ENCODE results near the gene FUZ. TPM values are rescaled to one million over a fixed set of nuclear protein-coding genes. Genes with fewer than 3 reads are reported as not detected.

FUZ gene
- total RNA-seq, 1 donor from 2014 or later: 12.5 TPM

DNA sequence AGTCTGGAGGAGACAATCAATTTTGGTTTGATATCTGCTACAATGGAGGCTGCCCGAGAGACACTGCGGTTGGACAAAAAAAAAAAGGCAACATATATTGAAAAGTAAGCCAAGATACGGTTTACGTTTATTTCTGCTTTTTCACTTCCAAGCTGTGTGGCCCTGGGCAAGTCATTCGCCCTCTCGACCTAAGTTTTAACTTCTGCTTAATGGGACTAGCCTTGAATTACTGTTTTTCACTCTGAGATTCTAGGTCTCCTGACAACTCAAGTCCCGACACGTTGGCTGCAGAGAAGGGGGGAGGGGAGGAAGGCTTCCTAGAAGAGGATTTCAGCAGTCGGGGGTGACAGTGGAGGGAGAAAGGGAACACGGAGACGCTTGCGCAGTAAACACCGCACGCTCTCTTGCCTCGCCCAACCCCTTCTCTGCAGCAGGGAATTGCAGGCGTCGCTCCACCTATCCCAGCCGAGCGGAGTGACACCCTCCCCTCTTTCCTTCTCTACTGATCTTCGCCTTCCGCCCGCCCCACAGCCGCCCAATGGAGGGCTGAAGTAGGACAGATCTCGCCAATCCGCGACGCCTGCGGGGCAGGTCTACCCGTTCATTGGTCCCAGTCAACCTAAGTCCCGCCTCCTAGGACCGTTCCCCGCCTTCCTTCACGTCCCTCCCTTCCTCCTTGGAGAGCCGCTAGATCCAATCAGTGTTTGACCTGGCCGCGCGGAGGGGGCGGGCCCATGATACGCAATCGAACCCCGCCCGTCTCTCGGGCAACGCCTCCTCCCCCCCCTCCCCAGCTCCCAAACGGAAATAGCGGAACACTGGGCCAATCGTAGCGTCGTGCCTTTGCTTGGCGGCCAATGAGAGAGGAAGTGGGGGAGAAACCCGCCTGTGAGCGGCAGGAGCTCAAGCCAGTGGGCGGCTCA, 46.8 kb downstream of the FUZ start:
- Histone ChIP-seq H3K36me3 (ENCODE audit: control insufficient read depth in 3 of 3, insufficient read depth in 3 of 3, low read length in 3 of 3) (no peaks in the 10 kb centered on the region), H3K9ac (ENCODE audit: low read depth in 1 of 3, low read length in 3 of 3) (peak overlapping the region; percentile 76 to 89 (median 86)), H3K27ac (ENCODE audit: low read depth, low read length) (peak overlapping the region; percentile 94), H3K9me3 (ENCODE audit: control insufficient read depth in 3 of 3, low read length in 3 of 3) (no peaks in the 10 kb centered on the region), H3K27me3 (ENCODE audit: control insufficient read depth in 3 of 3, insufficient read depth in 3 of 3, low read length in 3 of 3) (no peaks in the 10 kb centered on the region), H3K4me3 (ENCODE audit: low read length in 3 of 3) (peak overlapping the region; percentile 65 to 81 (median 69)), H3K4me1 (ENCODE audit: control insufficient read depth in 3 of 3, insufficient read depth in 3 of 3, low read length in 3 of 3) (peaks cover 22 to 34% (median 22%) of the 10 kb centered on the region in 3 donors)

DNA sequence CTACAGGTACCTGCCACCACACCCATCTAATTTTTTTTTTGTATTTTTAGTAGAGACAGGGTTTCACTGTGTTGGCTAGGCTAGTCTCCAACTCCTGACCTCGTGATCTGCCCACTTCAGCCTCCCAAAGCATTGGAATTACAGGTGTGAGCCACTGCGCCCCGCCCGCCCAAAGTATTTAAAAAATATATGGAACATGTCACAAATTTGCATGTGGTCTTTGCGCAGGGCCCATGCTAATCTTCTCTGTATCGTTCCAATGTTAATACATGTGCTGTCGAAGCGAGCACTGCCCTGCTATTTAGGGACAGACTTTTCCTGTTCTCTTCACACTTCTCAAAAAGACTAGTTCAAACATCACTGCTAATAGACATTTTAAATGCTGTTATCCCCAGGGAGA, 48.8 kb downstream of the FUZ start:
- H3K4me3 ChIP-seq (ENCODE audit: low read length in 3 of 3): no peak overlapping the region
- no peak overlapping the region for H3K27ac ChIP-seq (ENCODE audit: low read depth, low read length)
- no peak overlapping the region for H3K9ac ChIP-seq (ENCODE audit: low read depth in 1 of 3, low read length in 3 of 3)
- H3K27me3 ChIP-seq (ENCODE audit: control insufficient read depth in 3 of 3, insufficient read depth in 3 of 3, low read length in 3 of 3): no peaks in the 10 kb centered on the region
- H3K36me3 ChIP-seq (ENCODE audit: control insufficient read depth in 3 of 3, insufficient read depth in 3 of 3, low read length in 3 of 3): no peaks in the 10 kb centered on the region
- H3K9me3 ChIP-seq (ENCODE audit: control insufficient read depth in 3 of 3, low read length in 3 of 3): no peaks in the 10 kb centered on the region
- peaks cover 22 to 29% (median 22%) of the 10 kb centered on the region in 3 donors for H3K4me1 ChIP-seq (ENCODE audit: control insufficient read depth in 3 of 3, insufficient read depth in 3 of 3, low read length in 3 of 3)

DNA sequence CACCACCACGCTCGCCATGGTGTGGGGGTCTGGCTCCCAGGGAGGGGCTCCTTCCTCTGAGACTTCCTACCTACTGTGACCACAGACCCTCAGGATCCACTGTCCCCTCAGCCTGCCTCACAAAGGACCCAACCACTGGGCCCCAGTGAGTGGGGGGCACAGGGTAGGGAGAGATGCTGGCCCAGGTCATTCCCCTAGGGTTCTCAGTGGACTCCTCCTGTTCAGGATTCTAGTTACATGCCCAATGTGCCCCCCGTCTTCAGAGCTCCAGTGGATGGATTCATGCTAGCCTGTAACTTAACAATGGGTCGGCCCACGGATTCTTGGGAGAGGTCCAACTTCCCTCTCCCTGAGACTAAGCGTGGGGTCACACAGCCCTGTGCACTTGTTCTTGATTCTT, 49.9 kb downstream of the FUZ start, which contains the start of gene TSKS:
TSKS (minus strand) TSS at position 77 of the 400 bp plus-strand sequence; CDS start at position 18, 59 bp downstream.
- Histone ChIP-seq H3K4me3 (ENCODE audit: low read length in 3 of 3) (no peak within 1 kb of the TSS), H3K27ac (ENCODE audit: low read depth, low read length) (no peak within 1 kb of the TSS)

DNA sequence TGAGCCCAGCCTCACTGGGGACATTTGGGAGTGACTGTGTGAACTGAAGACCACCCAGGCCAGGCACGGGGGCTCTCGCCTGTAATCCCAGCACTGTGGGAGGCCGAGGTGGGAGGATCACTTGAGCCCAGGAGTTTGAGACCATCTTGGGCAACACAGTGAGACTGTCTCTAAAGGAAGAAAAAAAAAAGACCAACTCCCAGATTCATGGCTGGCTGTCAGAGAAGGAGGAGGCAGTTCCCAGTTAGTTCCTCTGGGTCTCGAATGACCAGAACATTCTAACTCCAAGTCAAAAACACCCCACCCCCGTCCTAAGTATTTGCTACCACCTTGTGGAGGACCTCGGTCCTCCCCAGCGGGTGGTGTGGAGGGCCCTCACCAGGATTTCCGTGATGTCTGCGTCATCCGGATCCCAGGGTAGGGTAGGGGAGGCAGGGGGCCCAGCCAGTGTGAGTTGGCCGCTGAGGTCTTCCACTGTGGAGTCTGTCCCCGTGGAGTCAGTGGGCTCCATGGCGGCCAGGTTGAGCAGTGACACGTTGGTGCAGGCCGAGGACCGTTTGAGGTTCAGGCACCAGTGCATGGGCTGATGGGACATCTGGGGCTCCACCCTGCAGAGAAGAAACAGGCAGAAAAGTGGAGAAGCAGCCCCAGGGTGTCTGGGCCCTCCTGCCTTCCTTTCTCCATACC, 51.3 kb downstream of the FUZ start:
- Histone ChIP-seq H3K27ac (ENCODE audit: low read depth, low read length) (peak overlapping the region; percentile 52), H3K4me1 (ENCODE audit: control insufficient read depth in 3 of 3, insufficient read depth in 3 of 3, low read length in 3 of 3) (peaks cover 4 to 8% (median 8%) of the 10 kb centered on the region in 3 donors), H3K9ac (ENCODE audit: low read depth in 1 of 3, low read length in 3 of 3) (no peak overlapping the region)

More for the DNA sequence above, 49.9 kb downstream of the FUZ start, which contains the start of gene TSKS:
- H3K27me3 ChIP-seq (ENCODE audit: control insufficient read depth in 3 of 3, insufficient read depth in 3 of 3, low read length in 3 of 3): no peaks in the 10 kb centered on the region
- no peaks in the 10 kb centered on the region for H3K36me3 ChIP-seq (ENCODE audit: control insufficient read depth in 3 of 3, insufficient read depth in 3 of 3, low read length in 3 of 3)
- H3K4me1 ChIP-seq (ENCODE audit: control insufficient read depth in 3 of 3, insufficient read depth in 3 of 3, low read length in 3 of 3): peaks cover 15 to 21% (median 17%) of the 10 kb centered on the region in 3 donors
- H3K9ac ChIP-seq (ENCODE audit: low read depth in 1 of 3, low read length in 3 of 3): no peak within 1 kb of the TSS
- H3K9me3 ChIP-seq (ENCODE audit: control insufficient read depth in 3 of 3, low read length in 3 of 3): no peaks in the 10 kb centered on the region

DNA sequence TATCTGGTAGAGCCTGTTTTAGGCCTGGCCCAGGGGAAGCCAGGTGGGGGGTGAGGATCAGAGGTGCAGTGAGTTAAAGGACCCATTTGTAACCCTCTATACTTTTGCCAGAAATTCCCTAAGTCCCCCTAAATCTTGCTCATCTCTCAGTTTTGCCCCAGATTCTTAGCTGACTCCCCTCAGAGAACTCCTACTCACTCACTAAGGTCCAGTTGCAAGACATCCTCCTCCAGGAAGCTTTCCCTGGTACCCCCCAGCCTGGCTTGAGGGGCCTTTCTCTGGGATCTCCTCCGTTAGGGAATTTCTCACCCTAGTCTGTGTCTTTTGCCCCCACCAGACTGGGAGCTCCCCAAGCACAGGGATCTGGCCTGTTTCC, 51.9 kb downstream of the FUZ start:
- peak overlapping the region; percentile 52 for H3K27ac ChIP-seq (ENCODE audit: low read depth, low read length)

More for the DNA sequence above, 51.3 kb downstream of the FUZ start:
- no peaks in the 10 kb centered on the region for H3K27me3 ChIP-seq (ENCODE audit: control insufficient read depth in 3 of 3, insufficient read depth in 3 of 3, low read length in 3 of 3)
- H3K4me3 ChIP-seq (ENCODE audit: low read length in 3 of 3): no peak overlapping the region
- no peaks in the 10 kb centered on the region for H3K36me3 ChIP-seq (ENCODE audit: control insufficient read depth in 3 of 3, insufficient read depth in 3 of 3, low read length in 3 of 3)
- H3K9me3 ChIP-seq (ENCODE audit: control insufficient read depth in 3 of 3, low read length in 3 of 3): no peaks in the 10 kb centered on the region

DNA sequence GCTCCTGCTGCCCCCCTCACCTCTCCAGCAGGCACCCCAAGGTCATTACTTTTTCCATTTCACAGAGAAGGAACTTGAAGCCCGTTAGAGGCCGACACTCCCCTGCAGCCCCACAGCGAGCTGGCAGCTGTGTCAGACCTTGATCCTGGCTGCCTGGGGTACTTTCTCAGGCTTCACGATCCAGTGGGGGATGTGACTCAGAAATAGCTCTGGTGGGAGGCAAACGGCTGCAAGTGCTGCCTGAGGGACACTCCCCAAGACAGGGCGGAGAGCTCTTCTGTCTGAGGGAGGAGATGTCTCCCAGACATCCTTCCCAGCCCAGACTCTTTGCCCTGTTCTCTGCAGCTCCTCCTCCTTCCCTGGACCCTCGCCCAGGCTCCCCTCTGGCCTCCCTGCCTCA, 54.8 kb downstream of the FUZ start:
- H3K4me3 ChIP-seq (ENCODE audit: low read length in 3 of 3): no peak overlapping the region
- H3K27me3 ChIP-seq (ENCODE audit: control insufficient read depth in 3 of 3, insufficient read depth in 3 of 3, low read length in 3 of 3): no peaks in the 10 kb centered on the region
- H3K4me1 ChIP-seq (ENCODE audit: control insufficient read depth in 3 of 3, insufficient read depth in 3 of 3, low read length in 3 of 3): peaks cover 0 to 2% (median 0%) of the 10 kb centered on the region in 3 donors
- H3K9me3 ChIP-seq (ENCODE audit: control insufficient read depth in 3 of 3, low read length in 3 of 3): no peaks in the 10 kb centered on the region
- no peak overlapping the region for H3K27ac ChIP-seq (ENCODE audit: low read depth, low read length)
- H3K36me3 ChIP-seq (ENCODE audit: control insufficient read depth in 3 of 3, insufficient read depth in 3 of 3, low read length in 3 of 3): no peaks in the 10 kb centered on the region
- H3K9ac ChIP-seq (ENCODE audit: low read depth in 1 of 3, low read length in 3 of 3): no peak overlapping the region

More for the DNA sequence above, 51.9 kb downstream of the FUZ start:
- Histone ChIP-seq H3K9me3 (ENCODE audit: control insufficient read depth in 3 of 3, low read length in 3 of 3) (no peaks in the 10 kb centered on the region), H3K4me1 (ENCODE audit: control insufficient read depth in 3 of 3, insufficient read depth in 3 of 3, low read length in 3 of 3) (peaks cover 4 to 8% (median 8%) of the 10 kb centered on the region in 3 donors), H3K27me3 (ENCODE audit: control insufficient read depth in 3 of 3, insufficient read depth in 3 of 3, low read length in 3 of 3) (no peaks in the 10 kb centered on the region), H3K36me3 (ENCODE audit: control insufficient read depth in 3 of 3, insufficient read depth in 3 of 3, low read length in 3 of 3) (no peaks in the 10 kb centered on the region), H3K9ac (ENCODE audit: low read depth in 1 of 3, low read length in 3 of 3) (no peak overlapping the region), H3K4me3 (ENCODE audit: low read length in 3 of 3) (no peak overlapping the region)

Small RNA genes lying within 50 kb of the gene (small RNA-seq; reads per million reads assigned to genes)
- gene MIR4749 (not detected), gene MIR6799 (not detected), gene RNU6-841P (not detected)

Other genes with a start within 250 kb of the FUZ start
- 73.1 TPM for gene NOSIP, start 232.7 kb downstream of the FUZ start, total RNA-seq
- not detected for gene PRRG2, start 232.0 kb downstream of the FUZ start, total RNA-seq
- 3.1 TPM for gene PRR12, start 222.1 kb downstream of the FUZ start, total RNA-seq
- gene RRAS, start 173.1 kb downstream of the FUZ start, total RNA-seq: 4.2 TPM
- gene SCAF1, start 171.1 kb downstream of the FUZ start, total RNA-seq: 8.4 TPM
- 31.3 TPM for gene IRF3, start 147.4 kb downstream of the FUZ start, total RNA-seq
- gene BCL2L12, start 147.4 kb downstream of the FUZ start, total RNA-seq: 4.7 TPM
- gene PRMT1, start 136.0 kb downstream of the FUZ start, total RNA-seq: 362 TPM
- gene ADM5, start 123.7 kb downstream of the FUZ start, total RNA-seq: 1.0 TPM
- gene CPT1C, start 122.2 kb downstream of the FUZ start, total RNA-seq: 4.7 TPM
- gene TSKS, start 50.0 kb downstream of the FUZ start, total RNA-seq: under 0.01 TPM
- gene AP2A1, start 46.3 kb downstream of the FUZ start, total RNA-seq: 32.9 TPM
- gene MED25, start 5.0 kb upstream of the FUZ start, total RNA-seq: 11.0 TPM
- 63.7 TPM for gene PTOV1, start 37.9 kb upstream of the FUZ start, total RNA-seq
- gene PNKP, start 54.3 kb upstream of the FUZ start, total RNA-seq: 17.2 TPM
- 3.1 TPM for gene AKT1S1, start 64.1 kb upstream of the FUZ start, total RNA-seq
- 7.3 TPM for gene TBC1D17, start 64.4 kb upstream of the FUZ start, total RNA-seq
- gene IL4I1, start 83.6 kb upstream of the FUZ start, total RNA-seq: 0.52 TPM
- gene ATF5, start 115.9 kb upstream of the FUZ start, total RNA-seq: 2.1 TPM
- 16.2 TPM for gene NUP62, start 116.2 kb upstream of the FUZ start, total RNA-seq
- 1.6 TPM for gene SIGLEC11, start 147.9 kb upstream of the FUZ start, total RNA-seq
- gene VRK3, start 212.1 kb upstream of the FUZ start, total RNA-seq: 8.9 TPM
- gene ZNF473, start 212.7 kb upstream of the FUZ start, total RNA-seq: 4.7 TPM